Measurements from ENCODE around the gene DHRS4L2. TPM values are rescaled to one million over a fixed set of nuclear protein-coding genes. Genes with fewer than 3 reads are reported as not detected.
"Not testable (repeated sequence)": the region's sequence is repeated elsewhere in the genome, so short reads cannot be mapped to it uniquely, and the experiment has no call there.

The DHRS4L2 gene
- polyA plus RNA-seq, 1 donor from 2014 or later = 14.6 TPM

- not testable (repeated sequence) for H3K9me3 Mint-ChIP-seq, H3K27me3 Mint-ChIP-seq, H3K4me1 Mint-ChIP-seq, H3K36me3 Mint-ChIP-seq, H3K27ac Mint-ChIP-seq
- H3K4me3 Mint-ChIP-seq = peak overlapping the region in 1 of 4 donors; percentile 63
These were observed 36.2 kb downstream of the DHRS4L2 start for GRCh38 chr14:24024939-24025418.

GRCh38 chr14:24029687-24030086, 41.0 kb downstream of the DHRS4L2 start:
- H3K27ac Mint-ChIP-seq, H3K4me1 Mint-ChIP-seq, H3K27me3 Mint-ChIP-seq, H3K4me3 Mint-ChIP-seq, H3K9me3 Mint-ChIP-seq, H3K36me3 Mint-ChIP-seq: not testable (repeated sequence)

GRCh38 chr14:24031331-24031730, 42.6 kb downstream of the DHRS4L2 start:
- not testable (repeated sequence) for H3K9me3 Mint-ChIP-seq, H3K36me3 Mint-ChIP-seq, H3K27me3 Mint-ChIP-seq, H3K27ac Mint-ChIP-seq, H3K4me1 Mint-ChIP-seq, H3K4me3 Mint-ChIP-seq

- peak overlapping the region in 2 of 4 donors; percentile 43 to 56 for H3K4me3 Mint-ChIP-seq
- H3K36me3 Mint-ChIP-seq = peaks cover 2% of the 10 kb centered on the region
- peaks cover 0 to 4% (median 3%) of the 10 kb centered on the region in 3 donors for H3K9me3 Mint-ChIP-seq
- H3K27me3 Mint-ChIP-seq = no peaks in the 10 kb centered on the region
- H3K4me1 Mint-ChIP-seq = peaks cover 5 to 9% (median 8%) of the 10 kb centered on the region in 3 donors
- H3K27ac Mint-ChIP-seq = no peak overlapping the region
These were observed 44.1 kb downstream of the DHRS4L2 start for GRCh38 chr14:24032727-24033418.

GRCh38 chr14:24035769-24036168, 47.0 kb downstream of the DHRS4L2 start:
- Mint-ChIP-seq H3K27ac (peak overlapping the region in 2 of 3 donors; percentile 67), H3K4me3 (peak overlapping the region; percentile 77 to 99 (median 94))
- H3K36me3 Mint-ChIP-seq, H3K27me3 Mint-ChIP-seq, H3K9me3 Mint-ChIP-seq, H3K4me1 Mint-ChIP-seq: not testable (repeated sequence)

GRCh38 chr14:24036169-24036962, 47.6 kb downstream of the DHRS4L2 start:
- peaks cover 5 to 9% (median 8%) of the 10 kb centered on the region in 3 donors for H3K4me1 Mint-ChIP-seq
- peak overlapping the region in 2 of 3 donors; percentile 67 to 74 for H3K27ac Mint-ChIP-seq
- peak overlapping the region; percentile 92 to 99 (median 94) for H3K4me3 Mint-ChIP-seq
- peaks cover 0 to 3% (median 0%) of the 10 kb centered on the region in 3 donors for H3K9me3 Mint-ChIP-seq
- H3K36me3 Mint-ChIP-seq = peaks cover 2% of the 10 kb centered on the region
- H3K27me3 Mint-ChIP-seq = no peaks in the 10 kb centered on the region

GRCh38 chr14:24036963-24037657, 48.4 kb downstream of the DHRS4L2 start:
- H3K9me3 Mint-ChIP-seq, H3K27me3 Mint-ChIP-seq, H3K36me3 Mint-ChIP-seq, H3K4me1 Mint-ChIP-seq: not testable (repeated sequence)
- Mint-ChIP-seq H3K27ac (peak overlapping the region in 1 of 3 donors; percentile 74), H3K4me3 (peak overlapping the region; percentile 92 to 99 (median 94))

GRCh38 chr14:24037658-24038037, 48.9 kb downstream of the DHRS4L2 start:
- H3K27me3 Mint-ChIP-seq = no peaks in the 10 kb centered on the region
- H3K36me3 Mint-ChIP-seq = no peaks in the 10 kb centered on the region
- H3K4me1 Mint-ChIP-seq = peaks cover 5 to 9% (median 8%) of the 10 kb centered on the region in 3 donors
- H3K4me3 Mint-ChIP-seq = no peak overlapping the region
- H3K27ac Mint-ChIP-seq = no peak overlapping the region
- H3K9me3 Mint-ChIP-seq = peaks cover 0 to 3% (median 0%) of the 10 kb centered on the region in 3 donors

GRCh38 chr14:24038686-24039085, 50.0 kb downstream of the DHRS4L2 start:
- H3K4me3 Mint-ChIP-seq = peak overlapping the region in 1 of 4 donors; percentile 19

GRCh38 chr14:24040692-24041091, 52.0 kb downstream of the DHRS4L2 start:
- H3K27ac Mint-ChIP-seq = no peak overlapping the region
- H3K4me3 Mint-ChIP-seq = no peak overlapping the region
- H3K27me3 Mint-ChIP-seq = no peaks in the 10 kb centered on the region

More at GRCh38 chr14:24038686-24039085, 50.0 kb downstream of the DHRS4L2 start:
- Mint-ChIP-seq H3K36me3 (no peaks in the 10 kb centered on the region), H3K27me3 (no peaks in the 10 kb centered on the region), H3K27ac (no peak overlapping the region), H3K9me3 (no peaks in the 10 kb centered on the region), H3K4me1 (peaks cover 5 to 9% (median 8%) of the 10 kb centered on the region in 3 donors)

GRCh38 chr14:24042746-24043145, 54.0 kb downstream of the DHRS4L2 start:
- Mint-ChIP-seq H3K27me3 (no peaks in the 10 kb centered on the region), H3K36me3 (no peaks in the 10 kb centered on the region), H3K4me1 (no peaks in the 10 kb centered on the region), H3K27ac (no peak overlapping the region), H3K9me3 (no peaks in the 10 kb centered on the region), H3K4me3 (no peak overlapping the region)

More at GRCh38 chr14:24040692-24041091, 52.0 kb downstream of the DHRS4L2 start:
- H3K4me1 Mint-ChIP-seq = peaks cover 5 to 9% (median 8%) of the 10 kb centered on the region in 3 donors
- H3K9me3 Mint-ChIP-seq = no peaks in the 10 kb centered on the region
- no peaks in the 10 kb centered on the region for H3K36me3 Mint-ChIP-seq

GRCh38 chr14:24049002-24049401, 60.3 kb downstream of the DHRS4L2 start:
- H3K4me1 Mint-ChIP-seq = peaks cover 22 to 26% (median 26%) of the 10 kb centered on the region in 3 donors
- H3K36me3 Mint-ChIP-seq, H3K27me3 Mint-ChIP-seq, H3K9me3 Mint-ChIP-seq: not testable (repeated sequence)
- H3K27ac Mint-ChIP-seq = peak overlapping the region in 1 of 3 donors; percentile 73
- peak overlapping the region in 3 of 4 donors; percentile 8 to 61 (median 41) for H3K4me3 Mint-ChIP-seq

GRCh38 chr14:24050753-24051152, 62.0 kb downstream of the DHRS4L2 start:
- H3K9me3 Mint-ChIP-seq, H3K27me3 Mint-ChIP-seq, H3K36me3 Mint-ChIP-seq: not testable (repeated sequence)
- H3K4me1 Mint-ChIP-seq = peaks cover 22 to 26% (median 26%) of the 10 kb centered on the region in 3 donors
- H3K4me3 Mint-ChIP-seq = peak overlapping the region; percentile 83 to 94 (median 88)
- H3K27ac Mint-ChIP-seq = peak overlapping the region; percentile 77 to 93 (median 92)

GRCh38 chr14:24051176-24051788, 62.6 kb downstream of the DHRS4L2 start:
- Mint-ChIP-seq H3K27ac (peak overlapping the region; percentile 77 to 93 (median 92)), H3K36me3 (peaks cover under 1% of the 10 kb centered on the region), H3K4me1 (peaks cover 22 to 26% (median 26%) of the 10 kb centered on the region in 3 donors), H3K9me3 (no peaks in the 10 kb centered on the region), H3K27me3 (no peaks in the 10 kb centered on the region), H3K4me3 (peak overlapping the region; percentile 83 to 94 (median 88))

Measured in IgD-negative memory B cell (primary cell).